Small intestine (tissue), 7 donors: ENCODE data around the gene FUT8. TPM values are rescaled to one million over a fixed set of nuclear protein-coding genes. Genes with fewer than 3 reads are reported as not detected.

Experiments used
- DNase-seq, 2 donors: peaks; one replicate each; pipeline versions ENCODE4 v3.0.0 to v3.0.0-alpha.2; 2013
- FAIRE-seq: peaks from 2 replicates; lab custom pipeline; 2012; peaks lifted over from hg19 to GRCh38; lab: Jason Lieb, UNC
- H3K27ac ChIP-seq, 3 donors: one replicate each; pipeline ENCODE4 v1.5.1; 2013; ENCODE audit warnings: low read length in 2 of 3, mild to moderate bottlenecking in 2 of 3, control low read depth in 1 of 3, inconsistent platforms in 1 of 3, low read depth in 1 of 3, moderate library complexity in 1 of 3
- H3K27me3 ChIP-seq, 3 donors: one replicate each; pipeline ENCODE4 v1.6.1; 2013; ENCODE audit warnings: low read length in 3 of 3, inconsistent platforms in 1 of 3; ENCODE audit not compliant: control insufficient read depth in 3 of 3, insufficient read depth in 3 of 3
- H3K36me3 ChIP-seq, 3 donors: one replicate each; pipeline ENCODE4 v1.6.1; 2013; ENCODE audit warnings: low read length in 3 of 3, inconsistent platforms in 1 of 3, low read depth in 1 of 3, mild to moderate bottlenecking in 1 of 3, moderate library complexity in 1 of 3; ENCODE audit not compliant: control insufficient read depth in 3 of 3, insufficient read depth in 2 of 3
- H3K4me1 ChIP-seq, 3 donors: one replicate each; pipeline ENCODE4 v1.6.1; 2013; ENCODE audit warnings: low read length in 2 of 3, inconsistent platforms in 1 of 3, low read depth in 1 of 3, mild to moderate bottlenecking in 1 of 3, moderate library complexity in 1 of 3; ENCODE audit not compliant: control insufficient read depth in 3 of 3, insufficient read depth in 2 of 3
- H3K4me3 ChIP-seq, 3 donors: one replicate each; pipeline ENCODE4 v1.5.1; 2013; ENCODE audit warnings: low read length in 3 of 3, control low read depth in 1 of 3, inconsistent platforms in 1 of 3, low read depth in 1 of 3, mild to moderate bottlenecking in 1 of 3, moderate library complexity in 1 of 3
- H3K9me3 ChIP-seq, 2 donors: one replicate each; pipeline ENCODE4 v1.6.1; 2013; ENCODE audit warnings: low read depth in 1 of 2, low read length in 1 of 2; ENCODE audit not compliant: control insufficient read depth in 2 of 2, insufficient read depth in 1 of 2
- WGBS, 3 donors: extraction: QIAGEN DNeasy Blood & Tissue Kit; methylation state at CpG; one replicate each; pipeline ENCODE4 v1.1.7; 2013; 5-methylcytosine and 5-hydroxymethylcytosine counted together
- polyA plus RNA-seq, 4 donors: library from polyadenylated mRNA; stranded (reverse) in 3 of 4; unstranded in 1 of 4; fragments of 200-250 nt in 3 of 4; fragments of 120-200 nt in 1 of 4; gene quantifications; one replicate each; pipeline versions ENCODE4 v1.2.1 to v1.2.3, GENCODE V29; 2013
- donor health status: healthy with polysubstance abuse.
- donor health status: control.
- donor health status: control.
- donor health status: Bipolar disorder and iron deficiency.
- donor health status: healthy.

The FUT8 gene
- polyA plus RNA-seq, 4 donors: 4.7 to 81.3 (median 28.6) TPM

- WGBS, 3 donors: 94 to 99% (median 94%) methylated on average over 3 of the region's 3 CpGs
- Histone ChIP-seq H3K9me3 (peaks cover 0 to 14% of the 10 kb centered on the region in 2 donors), H3K4me3 (no peak overlapping the region), H3K27ac (no peak overlapping the region), H3K4me1 (no peaks in the 10 kb centered on the region), H3K36me3 (peaks cover 4 to 13% (median 5%) of the 10 kb centered on the region in 3 donors), H3K27me3 (no peaks in the 10 kb centered on the region)
- DNase-seq: no peak
- FAIRE-seq: no peak
Measured at GRCh38 chr14:65728604-65729003, 316.1 kb downstream of the FUT8 start.

GRCh38 chr14:65729566-65729965, 317.0 kb downstream of the FUT8 start:
- Histone ChIP-seq H3K27ac (no peak overlapping the region), H3K4me1 (no peaks in the 10 kb centered on the region), H3K36me3 (peaks cover 3 to 13% (median 5%) of the 10 kb centered on the region in 3 donors), H3K27me3 (no peaks in the 10 kb centered on the region), H3K4me3 (no peak overlapping the region), H3K9me3 (peaks cover 0 to 14% of the 10 kb centered on the region in 2 donors)
- no peak for DNase-seq
- no peak for FAIRE-seq
- 96 to 99% (median 96%) methylated on average over 5 of the region's 5 CpGs for WGBS, 3 donors

GRCh38 chr14:65731933-65732506, 319.5 kb downstream of the FUT8 start:
- WGBS, 3 donors: 91 to 97% (median 96%) methylated on average over 2 of the region's 2 CpGs
- FAIRE-seq: no peak
- Histone ChIP-seq H3K4me1 (no peaks in the 10 kb centered on the region), H3K4me3 (no peak overlapping the region), H3K27me3 (no peaks in the 10 kb centered on the region), H3K27ac (no peak overlapping the region), H3K9me3 (peaks cover 0 to 5% of the 10 kb centered on the region in 2 donors), H3K36me3 (peaks cover 2 to 10% (median 2%) of the 10 kb centered on the region in 3 donors)
- peak; percentile 19 to 30 for DNase-seq

- DNase-seq (no peak), FAIRE-seq (no peak)
- Histone ChIP-seq H3K27me3 (no peaks in the 10 kb centered on the region), H3K4me3 (no peak overlapping the region), H3K4me1 (no peaks in the 10 kb centered on the region), H3K36me3 (peaks cover 0 to 7% (median 3%) of the 10 kb centered on the region in 3 donors), H3K9me3 (no peaks in the 10 kb centered on the region), H3K27ac (no peak overlapping the region)
- 87 to 95% (median 92%) methylated on average over 4 of the region's 4 CpGs for WGBS, 3 donors
Measured at GRCh38 chr14:65738339-65738738, 325.8 kb downstream of the FUT8 start.

GRCh38 chr14:65745396-65746190, 333.1 kb downstream of the FUT8 start:
- FAIRE-seq (no peak), DNase-seq (no peak)
- Histone ChIP-seq H3K9me3 (no peaks in the 10 kb centered on the region), H3K27me3 (no peaks in the 10 kb centered on the region), H3K27ac (no peak overlapping the region), H3K36me3 (peaks cover 0 to 6% (median 3%) of the 10 kb centered on the region in 3 donors), H3K4me3 (no peak overlapping the region), H3K4me1 (no peaks in the 10 kb centered on the region)
- WGBS, 3 donors: 96 to 98% (median 98%) methylated on average over 8 of the region's 8 CpGs

DNA sequence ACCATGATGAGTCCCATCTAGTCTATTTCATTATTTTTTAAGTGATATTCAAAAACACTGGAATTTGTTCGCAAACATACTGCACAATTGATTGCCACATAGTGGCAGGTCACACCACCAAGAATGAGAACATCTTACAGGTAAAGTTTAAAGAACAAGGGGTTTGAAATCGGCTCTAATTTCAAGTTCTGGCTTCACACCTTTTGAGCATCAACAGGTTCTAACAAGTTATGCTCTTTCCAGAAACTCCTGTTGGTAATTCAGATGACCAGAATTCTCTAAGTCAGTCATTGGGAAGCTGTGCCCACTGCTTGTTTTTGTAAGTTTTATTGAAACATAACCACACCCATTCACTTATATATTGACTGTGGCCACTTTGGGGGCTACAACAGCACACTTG, 336.3 kb downstream of the FUT8 start:
- DNase-seq (no peak), FAIRE-seq (no peak)
- peaks cover 0 to 2% (median 1%) of the 10 kb centered on the region in 3 donors for H3K36me3 ChIP-seq
- no peak overlapping the region for H3K27ac ChIP-seq
- H3K9me3 ChIP-seq: no peaks in the 10 kb centered on the region
- WGBS, 3 donors: 95 to 100% (median 96%) methylated on average over 2 of the region's 2 CpGs
- H3K4me1 ChIP-seq: peaks cover 0 to 23% (median 4%) of the 10 kb centered on the region in 3 donors
- H3K4me3 ChIP-seq: no peak overlapping the region
- H3K27me3 ChIP-seq: no peaks in the 10 kb centered on the region

DNA sequence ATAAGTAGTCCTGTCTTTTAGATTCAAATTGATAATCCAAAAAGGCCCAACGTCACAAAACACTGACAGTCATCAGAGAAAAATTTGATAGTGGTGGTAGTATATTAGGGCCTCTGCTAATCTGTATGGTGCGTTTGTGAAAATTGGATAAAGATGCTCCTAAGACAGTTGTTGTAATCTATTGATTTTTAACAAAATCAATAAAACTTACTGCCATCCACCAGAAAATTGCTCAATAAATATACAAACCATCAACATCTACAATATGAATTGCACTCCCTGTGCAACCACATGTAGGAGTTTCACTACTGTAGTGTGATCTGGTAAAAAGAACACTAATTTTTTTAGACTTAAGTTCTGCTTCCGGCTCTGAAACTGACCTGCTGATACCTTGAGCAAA, 336.8 kb downstream of the FUT8 start:
- Histone ChIP-seq H3K4me3 (no peak overlapping the region), H3K27me3 (no peaks in the 10 kb centered on the region), H3K4me1 (peaks cover 0 to 25% (median 4%) of the 10 kb centered on the region in 3 donors), H3K36me3 (peaks cover 0 to 2% (median 0%) of the 10 kb centered on the region in 3 donors), H3K9me3 (no peaks in the 10 kb centered on the region), H3K27ac (no peak overlapping the region)
- FAIRE-seq (no peak), DNase-seq (no peak)
- WGBS, 3 donors: 86 to 93% (median 90%) methylated on average over 3 of the region's 3 CpGs

- no peak for FAIRE-seq
Measured at GRCh38 chr14:65750906-65751305, 338.4 kb downstream of the FUT8 start.

More at GRCh38 chr14:65750906-65751305, 338.4 kb downstream of the FUT8 start:
- 11 to 31% (median 20%) methylated on average over 1 of the region's 1 CpG for WGBS, 3 donors
- Histone ChIP-seq H3K36me3 (peaks cover 0 to 2% (median 0%) of the 10 kb centered on the region in 3 donors), H3K27ac (no peak overlapping the region), H3K4me1 (peaks cover 0 to 25% (median 4%) of the 10 kb centered on the region in 3 donors), H3K27me3 (no peaks in the 10 kb centered on the region), H3K9me3 (no peaks in the 10 kb centered on the region), H3K4me3 (no peak overlapping the region)
- DNase-seq: peak in 1 of 2 donors; percentile 13
